ENCODE data around the gene SRPRA.

Gene SRPRA

GRCh38 chr11:126282736-126283591 lies 14.3 kb upstream of the SRPRA start, which contains the start of gene TIRAP:
TSS of gene TIRAP (plus strand) at chr11:126283093. CDS start at chr11:126290895, 7,802 bp downstream.
- H3K27me3 ChIP-seq (ENCODE audit: control insufficient read depth in 1 of 2, insufficient read depth in 2 of 2, low read length in 2 of 2): no peaks in the 10 kb centered on the region
- no peaks in the 10 kb centered on the region for H3K9me3 ChIP-seq (ENCODE audit: control insufficient read depth in 2 of 2, low read length in 2 of 2)
- H3K9ac ChIP-seq (ENCODE audit: low read length in 2 of 2): peak within 1 kb of the TSS; percentile 79 to 92
- H3K4me1 ChIP-seq (ENCODE audit: control insufficient read depth, insufficient read depth, low read length): peaks cover 21% of the 10 kb centered on the region
- H3K27ac ChIP-seq (ENCODE audit: low read length): peak within 1 kb of the TSS; percentile 78
- H3K4me3 ChIP-seq (ENCODE audit: low read length in 2 of 2): peak within 1 kb of the TSS; percentile 75 to 92
- peaks cover 0 to 4% of the 10 kb centered on the region in 2 donors for H3K36me3 ChIP-seq (ENCODE audit: control insufficient read depth in 2 of 2, insufficient read depth in 2 of 2, low read length in 2 of 2)

DNA sequence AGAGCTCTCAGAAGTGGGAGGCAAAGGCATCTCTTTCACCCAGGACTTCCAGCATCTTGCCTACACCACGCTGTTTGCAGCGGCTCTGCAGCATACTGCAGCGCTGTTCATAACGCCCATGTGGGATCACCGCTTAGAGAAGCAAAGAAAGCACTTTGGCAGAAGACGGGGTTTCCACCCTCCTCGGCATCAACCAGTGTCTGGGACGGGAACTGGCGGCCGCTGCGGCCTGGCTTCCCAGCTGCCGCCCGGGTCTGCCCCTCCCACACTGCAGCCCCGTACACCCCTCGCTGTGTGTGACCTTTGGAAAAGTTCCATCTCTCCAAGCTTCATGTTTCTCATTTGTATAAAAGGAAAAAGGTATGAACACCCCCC lies 13.7 kb upstream of the SRPRA start:
- Histone ChIP-seq H3K4me1 (ENCODE audit: control insufficient read depth, insufficient read depth, low read length) (peaks cover 21% of the 10 kb centered on the region), H3K9ac (ENCODE audit: low read length in 2 of 2) (peak overlapping the region; percentile 79 to 81), H3K36me3 (ENCODE audit: control insufficient read depth in 2 of 2, insufficient read depth in 2 of 2, low read length in 2 of 2) (peaks cover 4 to 6% of the 10 kb centered on the region in 2 donors), H3K27ac (ENCODE audit: low read length) (peak overlapping the region; percentile 78), H3K4me3 (ENCODE audit: low read length in 2 of 2) (peak overlapping the region; percentile 75 to 92), H3K9me3 (ENCODE audit: control insufficient read depth in 2 of 2, low read length in 2 of 2) (no peaks in the 10 kb centered on the region), H3K27me3 (ENCODE audit: control insufficient read depth in 1 of 2, insufficient read depth in 2 of 2, low read length in 2 of 2) (no peaks in the 10 kb centered on the region)

DNA sequence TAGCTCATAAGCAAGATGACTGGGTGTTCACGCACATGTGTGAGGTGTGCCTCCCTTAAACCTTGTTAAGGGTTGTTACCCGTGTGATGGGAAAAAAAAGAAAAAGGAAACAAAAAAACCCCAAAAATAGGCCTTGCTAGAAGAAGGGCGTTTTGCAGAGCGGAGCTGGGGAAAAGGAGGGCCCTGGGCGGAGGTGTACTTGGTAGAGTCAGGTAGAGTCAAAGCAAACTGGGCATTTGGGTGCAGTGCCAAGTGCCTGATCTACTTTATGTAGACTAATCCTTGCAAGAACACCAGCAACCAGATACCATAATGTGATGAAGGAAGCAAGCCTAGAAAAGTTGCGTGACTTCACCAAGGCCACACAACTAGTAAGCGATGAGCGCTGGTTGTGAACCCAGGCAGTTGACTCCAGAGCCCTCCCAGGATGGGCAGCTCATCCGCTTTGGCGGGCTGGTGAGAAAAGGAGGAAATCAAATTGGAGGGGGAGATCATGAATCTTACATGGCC lies 13.0 kb upstream of the SRPRA start:
- Histone ChIP-seq H3K9me3 (ENCODE audit: control insufficient read depth in 2 of 2, low read length in 2 of 2) (no peaks in the 10 kb centered on the region), H3K27me3 (ENCODE audit: control insufficient read depth in 1 of 2, insufficient read depth in 2 of 2, low read length in 2 of 2) (no peaks in the 10 kb centered on the region), H3K4me1 (ENCODE audit: control insufficient read depth, insufficient read depth, low read length) (peaks cover 21% of the 10 kb centered on the region), H3K36me3 (ENCODE audit: control insufficient read depth in 2 of 2, insufficient read depth in 2 of 2, low read length in 2 of 2) (peaks cover 4 to 7% of the 10 kb centered on the region in 2 donors), H3K27ac (ENCODE audit: low read length) (peak overlapping the region; percentile 78), H3K4me3 (ENCODE audit: low read length in 2 of 2) (peak overlapping the region; percentile 75 to 92), H3K9ac (ENCODE audit: low read length in 2 of 2) (peak overlapping the region; percentile 79 to 81)

DNA sequence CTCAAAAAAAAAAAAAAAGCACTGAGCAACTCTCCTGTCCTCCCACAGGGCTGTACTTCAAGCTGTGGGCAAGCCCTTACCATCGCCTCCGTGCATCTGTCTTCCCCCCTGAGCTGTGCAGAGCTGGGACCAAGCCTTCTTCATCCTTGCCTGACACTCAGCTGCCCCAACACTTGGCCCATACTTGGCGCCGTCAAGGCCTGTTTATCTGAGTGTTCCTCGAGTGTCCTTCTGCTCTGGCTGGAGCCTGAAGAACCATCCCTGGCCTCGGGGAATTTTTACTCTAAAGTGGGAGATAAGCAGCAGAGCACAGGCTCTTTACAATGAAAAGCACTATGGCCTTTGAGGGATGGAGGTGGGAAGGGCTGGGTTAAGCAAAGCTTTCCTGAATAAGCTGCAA lies 12.6 kb upstream of the SRPRA start:
- H3K9ac ChIP-seq (ENCODE audit: low read length in 2 of 2): no peak overlapping the region

DNA sequence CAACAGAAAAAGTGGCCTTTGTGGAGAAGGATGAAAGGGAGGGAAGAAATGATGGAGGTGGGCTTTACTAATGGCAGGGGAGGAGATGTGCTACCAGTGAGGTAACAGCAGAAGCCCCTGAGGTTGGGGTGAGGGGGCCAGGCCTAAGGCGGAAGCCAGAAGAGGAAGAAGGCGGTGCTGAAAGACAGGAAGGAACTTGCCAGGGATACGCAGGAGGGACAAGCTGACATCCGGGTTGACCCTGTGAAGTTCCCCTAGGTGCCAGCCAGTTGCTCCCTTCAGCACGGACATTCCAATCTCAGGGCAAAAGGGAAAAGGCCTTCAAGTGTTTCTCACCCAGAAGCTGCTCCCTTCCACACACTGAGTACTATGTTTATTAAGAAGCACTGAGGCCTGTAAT lies 11.9 kb upstream of the SRPRA start:
- H3K27me3 ChIP-seq (ENCODE audit: control insufficient read depth in 1 of 2, insufficient read depth in 2 of 2, low read length in 2 of 2): no peaks in the 10 kb centered on the region
- no peak overlapping the region for H3K4me3 ChIP-seq (ENCODE audit: low read length in 2 of 2)
- no peaks in the 10 kb centered on the region for H3K9me3 ChIP-seq (ENCODE audit: control insufficient read depth in 2 of 2, low read length in 2 of 2)
- H3K27ac ChIP-seq (ENCODE audit: low read length): no peak overlapping the region
- H3K36me3 ChIP-seq (ENCODE audit: control insufficient read depth in 2 of 2, insufficient read depth in 2 of 2, low read length in 2 of 2): peaks cover 8 to 11% of the 10 kb centered on the region in 2 donors
- no peak overlapping the region for H3K9ac ChIP-seq (ENCODE audit: low read length in 2 of 2)
- peaks cover 21% of the 10 kb centered on the region for H3K4me1 ChIP-seq (ENCODE audit: control insufficient read depth, insufficient read depth, low read length)

More for the DNA sequence above, 12.6 kb upstream of the SRPRA start:
- Histone ChIP-seq H3K4me1 (ENCODE audit: control insufficient read depth, insufficient read depth, low read length) (peaks cover 21% of the 10 kb centered on the region), H3K27ac (ENCODE audit: low read length) (peak overlapping the region; percentile 78), H3K36me3 (ENCODE audit: control insufficient read depth in 2 of 2, insufficient read depth in 2 of 2, low read length in 2 of 2) (peaks cover 4 to 6% of the 10 kb centered on the region in 2 donors), H3K4me3 (ENCODE audit: low read length in 2 of 2) (no peak overlapping the region), H3K27me3 (ENCODE audit: control insufficient read depth in 1 of 2, insufficient read depth in 2 of 2, low read length in 2 of 2) (no peaks in the 10 kb centered on the region), H3K9me3 (ENCODE audit: control insufficient read depth in 2 of 2, low read length in 2 of 2) (no peaks in the 10 kb centered on the region)

GRCh38 chr11:126279191-126279590 lies 10.5 kb upstream of the SRPRA start:
- Histone ChIP-seq H3K9me3 (ENCODE audit: control insufficient read depth in 2 of 2, low read length in 2 of 2) (no peaks in the 10 kb centered on the region), H3K36me3 (ENCODE audit: control insufficient read depth in 2 of 2, insufficient read depth in 2 of 2, low read length in 2 of 2) (peaks cover 18 to 20% of the 10 kb centered on the region in 2 donors), H3K9ac (ENCODE audit: low read length in 2 of 2) (no peak overlapping the region), H3K4me3 (ENCODE audit: low read length in 2 of 2) (no peak overlapping the region), H3K27ac (ENCODE audit: low read length) (no peak overlapping the region), H3K4me1 (ENCODE audit: control insufficient read depth, insufficient read depth, low read length) (peaks cover 21% of the 10 kb centered on the region), H3K27me3 (ENCODE audit: control insufficient read depth in 1 of 2, insufficient read depth in 2 of 2, low read length in 2 of 2) (no peaks in the 10 kb centered on the region)

DNA sequence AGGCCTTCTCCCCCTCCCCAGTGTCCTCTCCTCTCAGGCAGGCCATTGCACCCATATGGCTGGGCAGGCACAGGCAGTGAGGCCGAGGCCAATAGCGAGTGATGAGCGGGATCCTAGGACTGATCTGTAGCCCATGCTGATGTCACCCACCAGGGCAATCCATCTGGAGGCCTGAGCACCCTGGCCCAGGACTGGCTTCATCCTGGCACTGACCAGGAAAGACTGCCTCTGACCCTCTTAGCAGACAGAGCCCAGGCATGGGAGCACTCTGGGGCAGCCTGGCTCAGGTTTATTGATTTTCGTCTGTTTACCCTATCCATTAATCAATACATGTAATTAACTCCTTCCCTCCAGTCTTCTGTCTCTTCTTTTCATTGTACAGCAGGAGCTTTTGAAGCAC lies 9.1 kb upstream of the SRPRA start:
- Histone ChIP-seq H3K4me1 (ENCODE audit: control insufficient read depth, insufficient read depth, low read length) (peaks cover 14% of the 10 kb centered on the region), H3K36me3 (ENCODE audit: control insufficient read depth in 2 of 2, insufficient read depth in 2 of 2, low read length in 2 of 2) (peaks cover 27 to 29% of the 10 kb centered on the region in 2 donors), H3K9me3 (ENCODE audit: control insufficient read depth in 2 of 2, low read length in 2 of 2) (no peaks in the 10 kb centered on the region), H3K9ac (ENCODE audit: low read length in 2 of 2) (no peak overlapping the region), H3K27me3 (ENCODE audit: control insufficient read depth in 1 of 2, insufficient read depth in 2 of 2, low read length in 2 of 2) (no peaks in the 10 kb centered on the region), H3K27ac (ENCODE audit: low read length) (no peak overlapping the region), H3K4me3 (ENCODE audit: low read length in 2 of 2) (no peak overlapping the region)

- H3K9ac ChIP-seq (ENCODE audit: low read length in 2 of 2): no peak overlapping the region
- H3K4me1 ChIP-seq (ENCODE audit: control insufficient read depth, insufficient read depth, low read length): peaks cover 10% of the 10 kb centered on the region
- peaks cover 27 to 32% of the 10 kb centered on the region in 2 donors for H3K36me3 ChIP-seq (ENCODE audit: control insufficient read depth in 2 of 2, insufficient read depth in 2 of 2, low read length in 2 of 2)
- H3K27ac ChIP-seq (ENCODE audit: low read length): no peak overlapping the region
- no peak overlapping the region for H3K4me3 ChIP-seq (ENCODE audit: low read length in 2 of 2)
- no peaks in the 10 kb centered on the region for H3K9me3 ChIP-seq (ENCODE audit: control insufficient read depth in 2 of 2, low read length in 2 of 2)
- H3K27me3 ChIP-seq (ENCODE audit: control insufficient read depth in 1 of 2, insufficient read depth in 2 of 2, low read length in 2 of 2): no peaks in the 10 kb centered on the region
Observed at GRCh38 chr11:126277322-126277721, 8.6 kb upstream of the SRPRA start.

DNA sequence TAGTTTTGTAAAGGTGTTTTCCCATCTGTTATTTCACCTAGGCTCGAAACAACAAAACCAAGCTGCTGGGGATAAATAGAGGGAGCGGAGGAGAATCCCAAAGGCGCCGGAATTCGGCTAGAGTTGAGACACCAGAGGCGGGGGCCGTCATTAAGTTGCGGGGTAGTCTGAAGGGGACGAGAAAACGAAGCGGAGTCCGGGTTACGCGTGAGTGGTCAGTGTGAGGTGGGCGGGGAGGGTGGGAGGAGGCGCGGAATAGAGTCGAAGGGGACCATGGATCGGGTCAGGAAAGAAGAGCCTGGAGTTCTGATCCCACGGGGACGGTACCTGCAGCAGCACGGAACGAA lies 361 bp downstream of the SRPRA start:
- H3K9me3 ChIP-seq (ENCODE audit: control insufficient read depth in 2 of 2, low read length in 2 of 2): no peaks in the 10 kb centered on the region
- peaks cover 39 to 44% of the 10 kb centered on the region in 2 donors for H3K36me3 ChIP-seq (ENCODE audit: control insufficient read depth in 2 of 2, insufficient read depth in 2 of 2, low read length in 2 of 2)

GRCh38 chr11:126267650-126268049 lies 1.0 kb downstream of the SRPRA start:
- H3K4me3 ChIP-seq (ENCODE audit: low read length in 2 of 2): peak overlapping the region; percentile 91 to 99
- H3K36me3 ChIP-seq (ENCODE audit: control insufficient read depth in 2 of 2, insufficient read depth in 2 of 2, low read length in 2 of 2): peaks cover 41 to 45% of the 10 kb centered on the region in 2 donors
- peak overlapping the region; percentile 55 for H3K27ac ChIP-seq (ENCODE audit: low read length)
- peaks cover 13% of the 10 kb centered on the region for H3K4me1 ChIP-seq (ENCODE audit: control insufficient read depth, insufficient read depth, low read length)
- H3K9ac ChIP-seq (ENCODE audit: low read length in 2 of 2): peak overlapping the region; percentile 91 to 96
- no peaks in the 10 kb centered on the region for H3K9me3 ChIP-seq (ENCODE audit: control insufficient read depth in 2 of 2, low read length in 2 of 2)
- no peaks in the 10 kb centered on the region for H3K27me3 ChIP-seq (ENCODE audit: control insufficient read depth in 1 of 2, insufficient read depth in 2 of 2, low read length in 2 of 2)

More for the DNA sequence above, 361 bp downstream of the SRPRA start:
- Histone ChIP-seq H3K27me3 (ENCODE audit: control insufficient read depth in 1 of 2, insufficient read depth in 2 of 2, low read length in 2 of 2) (no peaks in the 10 kb centered on the region), H3K4me3 (ENCODE audit: low read length in 2 of 2) (peak overlapping the region; percentile 91 to 99), H3K9ac (ENCODE audit: low read length in 2 of 2) (peak overlapping the region; percentile 91 to 96), H3K27ac (ENCODE audit: low read length) (peak overlapping the region; percentile 55), H3K4me1 (ENCODE audit: control insufficient read depth, insufficient read depth, low read length) (peaks cover 13% of the 10 kb centered on the region)

DNA sequence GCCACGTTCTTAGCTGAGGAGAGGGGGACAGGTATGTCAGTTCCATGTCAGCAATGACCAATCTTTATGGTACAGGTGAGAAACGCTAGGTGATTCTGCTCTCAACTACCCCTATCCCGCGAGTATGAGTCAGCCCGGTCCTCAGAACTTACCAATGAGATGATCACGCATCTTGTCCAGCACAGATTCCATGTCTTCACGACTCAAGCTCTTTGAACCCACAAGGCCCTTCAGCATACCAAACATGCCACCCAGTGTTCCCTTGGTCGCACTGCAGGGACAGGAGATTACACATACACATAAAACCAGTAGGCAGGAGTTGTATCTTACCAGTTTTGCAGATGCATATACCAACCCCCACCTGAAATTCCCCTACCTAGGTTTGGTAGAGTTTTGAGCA lies 2.9 kb downstream of the SRPRA start:
- Histone ChIP-seq H3K27me3 (ENCODE audit: control insufficient read depth in 1 of 2, insufficient read depth in 2 of 2, low read length in 2 of 2) (no peaks in the 10 kb centered on the region), H3K27ac (ENCODE audit: low read length) (no peak overlapping the region), H3K9me3 (ENCODE audit: control insufficient read depth in 2 of 2, low read length in 2 of 2) (no peaks in the 10 kb centered on the region), H3K36me3 (ENCODE audit: control insufficient read depth in 2 of 2, insufficient read depth in 2 of 2, low read length in 2 of 2) (peaks cover 48 to 54% of the 10 kb centered on the region in 2 donors), H3K4me3 (ENCODE audit: low read length in 2 of 2) (no peak overlapping the region), H3K4me1 (ENCODE audit: control insufficient read depth, insufficient read depth, low read length) (peaks cover 13% of the 10 kb centered on the region), H3K9ac (ENCODE audit: low read length in 2 of 2) (no peak overlapping the region)
